ENCODE results near the gene NDC80.
"Not testable (repeated sequence)": the region's sequence is repeated elsewhere in the genome, so short reads cannot be mapped to it uniquely, and the experiment has no call there.

The NDC80 gene

GRCh38 chr18:2571200-2572170 lies at the start of gene NDC80, which contains the start of gene METTL4:
NDC80 (plus strand) TSS chr18:2571557; CDS start chr18:2572986, 1,429 bp downstream.
METTL4 (minus strand) TSS chr18:2571505; CDS start chr18:2567216, 4,289 bp downstream.
- DNase-seq = peak; percentile 74

- no peak for DNase-seq
Observed at GRCh38 chr18:2522112-2522511, 49.2 kb upstream of the NDC80 start.

GRCh38 chr18:2524794-2525198 lies 46.6 kb upstream of the NDC80 start:
- DNase-seq = not testable (repeated sequence)

- DNase-seq = no peak
Observed at GRCh38 chr18:2526329-2526728, 45.0 kb upstream of the NDC80 start.

- DNase-seq = no peak
Observed at GRCh38 chr18:2529154-2529553, 42.2 kb upstream of the NDC80 start.

GRCh38 chr18:2531751-2532150 lies 39.6 kb upstream of the NDC80 start:
- DNase-seq = no peak

GRCh38 chr18:2532797-2533196 lies 38.6 kb upstream of the NDC80 start:
- DNase-seq = no peak

GRCh38 chr18:2534906-2535305 lies 36.5 kb upstream of the NDC80 start:
- no peak for DNase-seq

GRCh38 chr18:2535419-2535910 lies 35.9 kb upstream of the NDC80 start:
- no peak for DNase-seq

GRCh38 chr18:2536063-2536462 lies 35.3 kb upstream of the NDC80 start:
- DNase-seq = no peak

GRCh38 chr18:2536493-2536892 lies 34.9 kb upstream of the NDC80 start:
- DNase-seq = no peak

- DNase-seq = no peak
Observed at GRCh38 chr18:2537296-2537695, 34.1 kb upstream of the NDC80 start.

- DNase-seq = no peak
Observed at GRCh38 chr18:2538236-2538635, 33.1 kb upstream of the NDC80 start.

GRCh38 chr18:2538844-2539243 lies 32.5 kb upstream of the NDC80 start:
- DNase-seq = no peak

GRCh38 chr18:2540575-2540974 lies 30.8 kb upstream of the NDC80 start:
- DNase-seq = no peak

- DNase-seq = not testable (repeated sequence)
Observed at GRCh38 chr18:2541925-2542563, 29.3 kb upstream of the NDC80 start.

- no peak for DNase-seq
Observed at GRCh38 chr18:2545155-2545554, 26.2 kb upstream of the NDC80 start.

GRCh38 chr18:2547477-2548087 lies 23.8 kb upstream of the NDC80 start:
- no peak for DNase-seq

GRCh38 chr18:2549462-2549861 lies 21.9 kb upstream of the NDC80 start:
- DNase-seq = no peak

- DNase-seq = no peak
Observed at GRCh38 chr18:2551425-2551824, 19.9 kb upstream of the NDC80 start.

GRCh38 chr18:2554696-2555095 lies 16.7 kb upstream of the NDC80 start:
- DNase-seq = no peak

- DNase-seq = no peak
Observed at GRCh38 chr18:2555895-2556294, 15.5 kb upstream of the NDC80 start.

- DNase-seq = no peak
Observed at GRCh38 chr18:2557536-2557935, 13.8 kb upstream of the NDC80 start.

Measured in NCI-H1092 (cell line).